Panc1 (cell line): ENCODE data around the gene COPS7A. TPM values are rescaled to one million over a fixed set of nuclear protein-coding genes. Genes with fewer than 3 reads are reported as not detected.

Experiments
- ATAC-seq: fragments of 200-7000 bp; cut with Tn5 transposase; 2 replicates; pipeline ENCODE4 v1.9.1; 2020; ENCODE audit warnings: mild to moderate bottlenecking, moderate library complexity
- BruUV-seq: library from RNA; stranded (reverse); fragments of 400-500 nt; replicated peaks from 2 replicates; lab custom pipeline; 2021; lab: Mats Ljungman, UMichigan
- CTCF ChIA-PET: fragments of 300-600 bp; sonication (Branson Sonifier 250); formaldehyde crosslinking; loops from one replicate; lab custom pipeline; 2022; ENCODE audit warnings: antibody characterized with exemption; lab: Charles Lee
- POLR2A ChIA-PET: fragments of 300-600 bp; sonication (Branson Sonifier 250); formaldehyde crosslinking; loops from one replicate; lab custom pipeline; 2022; ENCODE audit warnings: antibody characterized with exemption; lab: Charles Lee
- DNase-seq: peaks from one replicate; pipeline ENCODE4 v3.0.0-alpha.2; 2010; ENCODE audit warnings: low read depth, low spot score
- H3K27ac ChIP-seq: 2 replicates; pipeline ENCODE4 v1.5.1; 2011; ENCODE audit warnings: mild to moderate bottlenecking, low read length, inconsistent platforms
- H3K27me3 ChIP-seq: fragments of 200-500 bp; sonication (Bioruptor generic); 2 replicates; pipeline ENCODE4 v1.6.0; 2014; ENCODE audit warnings: low read length, inconsistent platforms; ENCODE audit not compliant: control insufficient read depth, insufficient read depth
- H3K36me3 ChIP-seq: fragments of 200-500 bp; sonication (Bioruptor generic); 2 replicates; pipeline ENCODE4 v1.5.1; 2014; ENCODE audit warnings: inconsistent platforms, mild to moderate bottlenecking, low read length, moderate library complexity; ENCODE audit not compliant: control insufficient read depth, insufficient read depth
- H3K4me1 ChIP-seq: 2 replicates; pipeline ENCODE4 v1.5.1; 2011; ENCODE audit warnings: inconsistent platforms, mild to moderate bottlenecking, low read length, moderate library complexity; ENCODE audit not compliant: control insufficient read depth, insufficient read depth
- H3K4me3 ChIP-seq, 2 experiments: 2 replicates each; pipeline ENCODE4 v1.5.1; 2011 to 2012; ENCODE audit warnings: low read depth in 2 of 2, low read length in 2 of 2, mild to moderate bottlenecking in 2 of 2, inconsistent platforms in 1 of 2, moderate library complexity in 1 of 2
- H3K9me3 ChIP-seq: fragments of 200-500 bp; sonication (Bioruptor generic); 2 replicates; pipeline ENCODE4 v1.5.1; 2014; ENCODE audit warnings: low read depth, mild to moderate bottlenecking, inconsistent platforms, low read length, moderate library complexity; ENCODE audit not compliant: control insufficient read depth, insufficient read depth
- POLR2AphosphoS5 ChIP-seq: IDR thresholded peaks from 2 replicates; pipeline ENCODE4 v1.6.1; 2012; ENCODE audit warnings: mild to moderate bottlenecking, low read depth, low read length, moderate library complexity
- SIN3A ChIP-seq: IDR thresholded peaks from 2 replicates; pipeline ENCODE4 v1.6.1; 2012; ENCODE audit warnings: low read depth, mild to moderate bottlenecking, low read length, moderate library complexity, borderline replicate concordance; ENCODE audit not compliant: insufficient read depth
- TCF7L2 ChIP-seq: IDR thresholded peaks from 2 replicates; pipeline ENCODE4 v1.6.1; 2011; ENCODE audit warnings: mild to moderate bottlenecking, low read depth, low read length, inconsistent platforms
- in situ Hi-C: cut with HindIII; loops from 2 replicates; pipeline ENCODE4 v1.10.0; 2016; ENCODE audit warnings: low sequenced_read_pairs, low pct_unique_long_range_greater_than_20kb
- intact Hi-C: fragments of 100-400 bp; cut with micrococcal nuclease; formaldehyde crosslinking; loops from one replicate; pipeline ENCODE4 v1.10.0; 2022; ENCODE audit not compliant: unreplicated experiment
- total RNA-seq: library from RNA; stranded (reverse); gene quantifications from one replicate; pipeline ENCODE4 v1.2.1, GENCODE V29; 2021; ENCODE audit not compliant: unreplicated experiment
- TF ChIP-seq, protein P1 (sequence below): fragments of 450-650 bp; IDR thresholded peaks from 2 replicates; pipeline ENCODE4 v1.5.1; 2017; ENCODE audit warnings: mild to moderate bottlenecking
- TF ChIP-seq, protein P2 (sequence below), 2 experiments: IDR thresholded peaks; 2 replicates each; pipeline ENCODE4 v1.6.1; 2011 to 2012; ENCODE audit warnings: low read depth in 2 of 2, control low read depth in 1 of 2, low read length in 1 of 2, mild to moderate bottlenecking in 1 of 2, moderate library complexity in 1 of 2; ENCODE audit not compliant: insufficient read depth in 1 of 2

COPS7A gene
- total RNA-seq, 1 experiment from 2014 or later: 37.5 TPM

DNA sequence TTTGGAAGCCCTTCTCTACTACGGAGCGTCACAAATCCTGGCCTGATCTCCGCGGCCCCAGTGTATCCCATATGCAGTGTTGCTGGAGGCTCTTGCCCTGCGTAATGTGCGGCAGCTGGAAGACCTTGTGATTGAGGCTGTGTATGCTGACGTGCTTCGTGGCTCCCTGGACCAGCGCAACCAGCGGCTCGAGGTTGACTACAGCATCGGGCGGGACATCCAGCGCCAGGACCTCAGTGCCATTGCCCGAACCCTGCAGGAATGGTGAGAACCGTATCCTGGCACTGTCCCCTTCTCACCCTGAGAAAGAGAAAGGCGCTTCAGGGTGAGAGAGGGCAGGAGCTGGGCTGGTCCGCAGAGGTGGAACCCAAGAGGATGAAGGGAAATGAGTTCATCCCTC lies 5.3 kb downstream of the COPS7A start:
- Histone ChIP-seq H3K9me3 (no peaks in the 10 kb centered on the region), H3K27ac (no peak overlapping the region), H3K4me3 (no peak overlapping the region), H3K36me3 (no peaks in the 10 kb centered on the region), H3K4me1 (0 out of 2 replicates have a peak, but pooled peaks cover 3% of the 10 kb centered on the region), H3K27me3 (no peaks in the 10 kb centered on the region)
- no TSS peak for BruUV-seq
- CTCF ChIA-PET: no interaction called here
- intact Hi-C loops: no loop called here
- in situ Hi-C loops: no loop called here
- ATAC-seq (no peak), DNase-seq (no peak)
- POLR2A ChIA-PET: no interaction called here
- TF ChIP-seq, protein P1, sequence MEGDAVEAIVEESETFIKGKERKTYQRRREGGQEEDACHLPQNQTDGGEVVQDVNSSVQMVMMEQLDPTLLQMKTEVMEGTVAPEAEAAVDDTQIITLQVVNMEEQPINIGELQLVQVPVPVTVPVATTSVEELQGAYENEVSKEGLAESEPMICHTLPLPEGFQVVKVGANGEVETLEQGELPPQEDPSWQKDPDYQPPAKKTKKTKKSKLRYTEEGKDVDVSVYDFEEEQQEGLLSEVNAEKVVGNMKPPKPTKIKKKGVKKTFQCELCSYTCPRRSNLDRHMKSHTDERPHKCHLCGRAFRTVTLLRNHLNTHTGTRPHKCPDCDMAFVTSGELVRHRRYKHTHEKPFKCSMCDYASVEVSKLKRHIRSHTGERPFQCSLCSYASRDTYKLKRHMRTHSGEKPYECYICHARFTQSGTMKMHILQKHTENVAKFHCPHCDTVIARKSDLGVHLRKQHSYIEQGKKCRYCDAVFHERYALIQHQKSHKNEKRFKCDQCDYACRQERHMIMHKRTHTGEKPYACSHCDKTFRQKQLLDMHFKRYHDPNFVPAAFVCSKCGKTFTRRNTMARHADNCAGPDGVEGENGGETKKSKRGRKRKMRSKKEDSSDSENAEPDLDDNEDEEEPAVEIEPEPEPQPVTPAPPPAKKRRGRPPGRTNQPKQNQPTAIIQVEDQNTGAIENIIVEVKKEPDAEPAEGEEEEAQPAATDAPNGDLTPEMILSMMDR: no peak
- TF ChIP-seq, protein P2, sequence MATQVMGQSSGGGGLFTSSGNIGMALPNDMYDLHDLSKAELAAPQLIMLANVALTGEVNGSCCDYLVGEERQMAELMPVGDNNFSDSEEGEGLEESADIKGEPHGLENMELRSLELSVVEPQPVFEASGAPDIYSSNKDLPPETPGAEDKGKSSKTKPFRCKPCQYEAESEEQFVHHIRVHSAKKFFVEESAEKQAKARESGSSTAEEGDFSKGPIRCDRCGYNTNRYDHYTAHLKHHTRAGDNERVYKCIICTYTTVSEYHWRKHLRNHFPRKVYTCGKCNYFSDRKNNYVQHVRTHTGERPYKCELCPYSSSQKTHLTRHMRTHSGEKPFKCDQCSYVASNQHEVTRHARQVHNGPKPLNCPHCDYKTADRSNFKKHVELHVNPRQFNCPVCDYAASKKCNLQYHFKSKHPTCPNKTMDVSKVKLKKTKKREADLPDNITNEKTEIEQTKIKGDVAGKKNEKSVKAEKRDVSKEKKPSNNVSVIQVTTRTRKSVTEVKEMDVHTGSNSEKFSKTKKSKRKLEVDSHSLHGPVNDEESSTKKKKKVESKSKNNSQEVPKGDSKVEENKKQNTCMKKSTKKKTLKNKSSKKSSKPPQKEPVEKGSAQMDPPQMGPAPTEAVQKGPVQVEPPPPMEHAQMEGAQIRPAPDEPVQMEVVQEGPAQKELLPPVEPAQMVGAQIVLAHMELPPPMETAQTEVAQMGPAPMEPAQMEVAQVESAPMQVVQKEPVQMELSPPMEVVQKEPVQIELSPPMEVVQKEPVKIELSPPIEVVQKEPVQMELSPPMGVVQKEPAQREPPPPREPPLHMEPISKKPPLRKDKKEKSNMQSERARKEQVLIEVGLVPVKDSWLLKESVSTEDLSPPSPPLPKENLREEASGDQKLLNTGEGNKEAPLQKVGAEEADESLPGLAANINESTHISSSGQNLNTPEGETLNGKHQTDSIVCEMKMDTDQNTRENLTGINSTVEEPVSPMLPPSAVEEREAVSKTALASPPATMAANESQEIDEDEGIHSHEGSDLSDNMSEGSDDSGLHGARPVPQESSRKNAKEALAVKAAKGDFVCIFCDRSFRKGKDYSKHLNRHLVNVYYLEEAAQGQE (IDR thresholded peaks at IDR 0.05; ENCODE audit: insufficient read depth in 1 of 2, low read depth in 2 of 2, low read length in 1 of 2): no peak
- TF ChIP-seq SIN3A (no peak), POLR2AphosphoS5 (no peak), TCF7L2 (no peak)

DNA sequence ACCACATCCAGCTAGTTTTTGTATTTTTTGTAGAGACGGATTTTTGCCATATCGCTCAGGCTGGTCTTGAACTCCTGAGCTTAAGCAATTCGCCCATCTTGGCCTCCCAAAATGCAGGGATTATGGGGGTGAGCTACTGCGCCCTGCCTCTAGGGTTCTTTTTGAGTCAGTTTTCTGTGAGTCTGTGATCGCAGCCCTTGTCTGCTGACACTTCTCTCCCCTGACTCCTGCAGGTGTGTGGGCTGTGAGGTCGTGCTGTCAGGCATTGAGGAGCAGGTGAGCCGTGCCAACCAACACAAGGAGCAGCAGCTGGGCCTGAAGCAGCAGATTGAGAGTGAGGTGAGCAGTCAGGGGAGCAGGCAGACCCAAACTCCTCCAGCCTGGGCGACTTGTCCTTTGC lies 6.3 kb downstream of the COPS7A start:
- in situ Hi-C loops (no loop called here), intact Hi-C loops (no loop called here)
- CTCF ChIA-PET: no interaction called here

More for the DNA sequence above, 6.3 kb downstream of the COPS7A start:
- Histone ChIP-seq H3K4me1 (no peaks in the 10 kb centered on the region), H3K27me3 (no peaks in the 10 kb centered on the region), H3K4me3 (no peak overlapping the region), H3K9me3 (no peaks in the 10 kb centered on the region), H3K36me3 (no peaks in the 10 kb centered on the region), H3K27ac (no peak overlapping the region)
- DNase-seq (no peak), ATAC-seq (no peak)
- POLR2A ChIA-PET: no interaction called here
- TF ChIP-seq, protein P1: no peak
- no peak for TF ChIP-seq POLR2AphosphoS5
- TF ChIP-seq, protein P2 (IDR thresholded peaks at IDR 0.05; ENCODE audit: insufficient read depth in 1 of 2, low read depth in 2 of 2, low read length in 1 of 2): no peak
- BruUV-seq: no TSS peak
